GM18870 (cell line): ENCODE measurements around the gene TCF3.
"Not testable (repeated sequence)": the region's sequence is repeated elsewhere in the genome, so short reads cannot be mapped to it uniquely, and the experiment has no call there.

Experiments used
- ATAC-seq: cut with Tn5 transposase; IDR thresholded peaks from one replicate; pipeline ENCODE4 v1.9.1; 2021; ENCODE audit warnings: moderate library complexity; ENCODE audit not compliant: unreplicated experiment

TCF3 gene

GRCh38 chr19:1653300-1653628 lies 849 bp upstream of the TCF3 start:
- no peak for ATAC-seq

GRCh38 chr19:1651568-1652291 lies 685 bp downstream of the TCF3 start:
- ATAC-seq: no peak

DNA sequence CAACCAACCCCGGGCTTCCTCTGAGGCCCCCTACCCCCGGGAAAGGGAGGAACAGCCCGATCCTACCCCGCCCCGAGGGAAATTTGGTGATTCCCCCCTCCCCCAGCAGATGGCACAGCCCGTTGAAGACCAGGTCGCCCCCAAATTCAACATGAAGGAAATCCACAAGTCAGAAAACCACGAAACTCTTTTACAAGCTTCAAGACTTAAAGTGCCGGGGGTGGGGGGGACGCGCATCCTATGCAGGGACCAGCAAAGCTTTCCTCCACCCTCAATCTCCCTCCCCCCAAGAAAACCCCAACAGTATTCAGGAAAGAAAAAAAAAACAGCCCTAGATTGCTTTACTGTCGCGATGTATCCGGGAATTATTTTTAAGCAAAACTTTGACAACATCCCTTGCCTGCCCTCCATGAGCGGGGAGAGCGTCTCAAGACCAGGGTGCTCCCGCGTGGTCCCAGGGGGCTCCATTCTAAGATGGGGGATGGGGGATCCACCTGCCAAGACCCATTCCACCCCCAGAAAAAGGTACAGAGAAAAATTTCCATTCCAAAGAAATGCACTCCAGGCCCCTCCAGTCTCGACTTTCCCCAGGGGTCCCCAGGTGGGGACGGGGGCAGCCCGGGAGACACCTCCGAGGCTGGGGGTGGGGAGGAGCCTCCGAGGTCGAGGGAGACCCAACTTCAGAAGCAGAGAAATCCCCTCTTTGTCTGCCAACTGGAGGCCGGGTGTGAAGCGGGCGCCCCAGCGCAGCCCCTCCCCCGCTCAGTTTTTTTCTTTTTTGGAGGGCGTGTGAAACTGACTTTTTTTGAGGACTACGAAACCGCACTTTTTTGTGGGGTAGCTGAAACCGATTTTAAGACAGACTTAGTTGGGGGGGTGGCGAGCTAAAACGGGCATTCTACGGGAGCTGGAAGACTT lies 1.5 kb downstream of the TCF3 start:
- ATAC-seq: no peak

DNA sequence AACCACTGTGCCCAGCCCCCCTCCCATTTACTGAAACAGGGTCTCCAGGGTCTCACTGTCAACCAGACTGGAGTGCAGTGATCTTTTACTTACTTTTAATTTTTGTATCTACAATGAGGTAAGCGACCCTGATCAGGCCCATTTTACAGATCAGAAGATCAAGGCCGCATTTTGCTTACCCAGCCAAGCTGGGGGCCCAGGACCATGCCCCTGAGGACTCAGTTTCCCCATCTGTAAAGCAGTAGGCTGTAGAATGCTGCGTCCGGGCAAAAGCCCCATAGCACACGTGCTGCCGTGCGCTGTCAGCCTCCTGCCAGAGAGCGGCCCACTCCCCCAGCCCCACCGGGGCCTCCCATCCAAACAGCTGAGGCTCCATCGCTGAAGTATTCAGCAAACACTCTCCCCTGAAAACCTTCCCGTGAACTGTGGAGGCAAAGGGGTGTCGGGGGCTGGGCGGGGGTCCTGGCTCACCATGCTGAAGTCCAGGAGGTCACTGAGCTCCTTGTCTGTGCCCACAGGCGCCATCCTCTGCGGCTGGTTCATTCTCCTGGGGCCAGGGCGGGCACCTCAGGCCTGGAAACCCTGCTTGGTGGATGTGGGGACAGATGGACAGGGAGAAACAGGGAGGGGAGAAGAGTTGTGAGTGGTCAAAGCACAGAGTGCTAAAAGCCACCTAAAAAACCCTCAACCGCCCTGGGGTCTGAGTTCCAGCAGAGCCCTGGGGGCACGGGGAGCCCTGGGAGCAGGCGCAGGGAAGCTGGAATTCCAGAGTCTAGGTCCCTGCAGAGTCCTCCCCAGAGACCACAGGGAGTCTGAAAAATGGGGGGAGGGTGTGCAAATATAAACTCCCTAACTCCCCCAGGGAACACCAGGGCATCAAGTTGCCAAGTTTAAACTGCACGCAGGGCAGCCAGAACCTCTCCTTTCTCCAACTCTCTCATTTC lies 2.4 kb downstream of the TCF3 start:
- no peak for ATAC-seq

DNA sequence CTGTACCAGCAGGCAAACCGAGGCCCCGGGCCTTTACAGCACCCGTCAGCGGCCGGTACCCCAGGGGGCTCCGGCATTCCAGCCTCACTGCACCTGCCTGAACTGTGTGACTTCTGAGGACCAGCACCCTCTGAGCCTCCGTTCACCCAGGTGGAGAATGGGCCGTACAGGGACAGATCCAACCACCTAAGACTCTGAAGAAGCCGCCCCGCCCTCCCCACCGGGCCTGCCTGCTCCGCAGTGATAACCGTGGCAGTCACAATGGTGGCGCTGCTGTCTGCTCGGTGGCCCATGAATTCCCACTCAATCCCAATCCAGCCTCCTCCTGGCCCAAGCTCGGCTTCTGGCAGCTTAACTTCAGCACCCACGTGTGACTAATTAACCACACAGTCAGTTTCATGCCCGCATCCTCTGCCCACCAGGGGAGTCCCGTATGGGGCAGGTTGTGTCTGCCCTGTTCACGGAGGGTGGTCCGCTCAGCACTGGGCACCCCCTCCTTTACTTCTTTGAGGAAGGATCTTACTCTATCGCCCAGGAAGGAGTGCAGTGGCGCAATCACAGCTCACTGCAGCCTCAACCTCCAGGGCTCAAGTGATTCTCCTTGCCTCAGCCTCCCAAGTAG lies 3.4 kb downstream of the TCF3 start:
- no peak for ATAC-seq

DNA sequence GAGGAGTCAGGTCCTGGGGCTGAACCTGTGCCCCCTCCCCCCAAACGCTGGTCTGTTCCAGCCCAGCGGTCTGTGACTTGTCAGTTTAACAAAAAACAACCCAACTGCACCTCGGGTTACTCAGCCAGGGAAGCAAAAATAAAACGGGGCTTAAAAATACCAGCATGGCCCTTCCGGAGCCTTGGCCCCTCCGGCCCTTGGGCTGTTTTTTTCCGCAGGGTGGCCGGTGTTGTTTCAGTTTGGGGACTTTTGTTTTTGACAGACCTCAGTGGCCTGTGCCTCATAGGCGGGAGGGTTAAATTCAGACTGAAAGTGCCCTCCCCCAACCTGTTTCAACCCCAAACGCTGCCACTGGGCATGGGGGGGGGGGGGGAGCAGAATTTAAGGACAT lies 4.0 kb downstream of the TCF3 start:
- no peak for ATAC-seq

DNA sequence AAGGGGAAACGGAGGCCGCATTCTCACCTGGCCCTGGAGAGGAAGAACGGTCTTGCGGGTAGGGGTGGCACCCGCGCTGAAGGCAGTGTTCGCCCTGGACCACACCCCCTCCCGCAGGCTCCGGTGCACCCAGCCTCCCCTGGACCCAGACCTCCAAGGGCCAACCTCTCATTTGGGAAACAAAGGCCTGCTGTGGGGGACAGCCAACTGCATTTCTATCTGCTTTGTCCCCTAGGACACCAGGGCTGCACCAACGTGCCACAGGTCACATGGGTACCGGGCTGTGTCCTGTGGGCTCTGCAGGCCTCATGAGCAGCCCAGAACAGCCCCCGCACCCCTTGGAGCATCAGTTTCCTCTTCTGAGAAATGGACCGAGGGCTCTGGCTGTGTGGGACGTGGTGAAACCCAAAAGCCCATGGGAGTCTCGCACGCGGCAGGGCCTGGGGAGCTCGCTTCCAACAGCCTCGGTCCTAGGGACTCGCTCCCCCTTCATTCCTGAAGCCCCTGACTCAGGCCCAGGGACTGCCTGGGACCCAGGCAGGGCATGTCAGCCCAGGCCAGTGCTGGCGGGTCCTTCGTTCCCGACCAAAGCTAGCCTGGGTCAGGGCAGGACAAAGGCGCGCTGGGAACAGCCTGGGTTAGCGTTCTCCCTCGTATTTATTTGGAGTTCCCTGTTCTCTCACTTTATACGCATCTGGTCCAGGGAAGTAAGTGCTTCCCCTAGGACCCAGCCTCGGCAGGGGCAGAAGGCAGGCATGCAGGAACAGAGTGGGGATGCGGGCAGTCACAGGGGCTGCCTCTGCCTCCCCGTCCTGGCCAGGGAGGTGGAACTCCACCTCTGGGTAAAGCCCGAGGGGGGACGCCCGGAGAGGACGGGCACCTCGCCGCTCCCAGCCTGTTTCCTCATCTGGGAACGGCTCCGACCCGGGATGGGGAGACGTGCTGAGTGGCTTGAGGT lies 4.6 kb downstream of the TCF3 start:
- no peak for ATAC-seq

- ATAC-seq: no peak
These were observed 5.6 kb downstream of the TCF3 start for GRCh38 chr19:1646659-1647453.

GRCh38 chr19:1646149-1646548 lies 6.3 kb downstream of the TCF3 start:
- ATAC-seq: no peak

- ATAC-seq: no peak
These were observed 7.1 kb downstream of the TCF3 start for GRCh38 chr19:1645299-1645698.

DNA sequence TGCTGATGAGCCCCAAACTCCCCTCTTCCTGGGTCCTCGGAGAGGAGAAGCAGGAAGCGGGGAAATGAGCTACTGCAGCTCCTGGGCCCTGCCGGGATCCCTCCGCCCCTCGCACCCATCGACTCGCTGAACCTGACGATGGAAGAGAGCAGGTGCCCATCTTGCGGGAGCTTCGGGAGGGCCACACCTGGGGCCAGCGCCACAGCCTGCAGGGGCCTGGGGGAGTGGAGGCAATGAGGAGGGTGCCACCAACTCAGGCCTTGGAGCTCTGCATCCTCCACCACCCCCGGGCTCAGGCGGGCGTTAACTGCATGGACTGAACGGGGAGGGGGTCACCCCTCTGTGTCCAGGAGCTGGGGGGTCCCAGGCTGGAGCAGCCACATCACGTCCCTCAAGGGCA lies 8.3 kb downstream of the TCF3 start:
- no peak for ATAC-seq

DNA sequence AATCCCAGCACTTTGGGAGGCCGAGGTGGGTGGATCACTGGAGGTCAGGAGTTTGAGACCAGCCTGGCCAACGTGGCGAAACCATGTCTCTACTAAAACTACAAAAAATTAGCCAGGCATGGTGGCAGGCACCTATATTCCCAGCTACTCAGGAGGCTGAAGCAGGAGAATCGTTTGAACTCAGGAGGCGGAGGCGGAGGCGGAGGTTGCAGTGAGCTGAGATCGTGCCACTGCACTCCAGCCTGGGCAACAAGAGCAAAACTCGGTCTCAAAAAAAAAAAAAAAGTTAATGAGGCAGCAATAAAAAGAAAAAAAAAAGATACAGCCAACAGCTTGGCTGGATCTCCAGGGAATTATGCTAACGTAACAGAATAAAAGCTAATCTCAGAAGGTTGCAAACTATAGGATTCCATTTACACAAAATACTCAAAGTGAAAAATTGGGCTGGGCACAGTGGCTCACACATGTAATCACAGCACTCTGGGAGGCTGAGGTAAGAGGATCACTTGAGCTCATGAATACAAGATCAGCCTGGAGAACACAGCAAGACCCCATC lies 11.4 kb downstream of the TCF3 start:
- not testable (repeated sequence) for ATAC-seq

- no peak for ATAC-seq
These were observed 15.8 kb downstream of the TCF3 start for GRCh38 chr19:1636325-1637236.

DNA sequence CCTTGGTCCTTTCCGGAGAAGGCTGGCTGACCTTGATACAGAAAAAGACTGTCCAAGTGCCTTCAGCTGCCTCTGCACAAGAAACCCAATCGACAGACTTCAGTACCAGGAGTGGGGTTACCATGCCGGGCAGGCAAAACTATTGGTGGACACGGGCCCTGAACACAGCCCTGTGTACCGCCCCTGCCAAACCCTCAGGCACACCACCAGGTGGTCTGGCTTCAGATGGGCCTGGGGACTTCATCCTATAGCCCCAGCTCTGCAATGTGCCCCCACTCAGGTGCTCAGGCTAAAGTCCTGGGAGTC lies 17.5 kb downstream of the TCF3 start:
- ATAC-seq: no peak

- no peak for ATAC-seq
These were observed 18.0 kb downstream of the TCF3 start for GRCh38 chr19:1634242-1634937.

DNA sequence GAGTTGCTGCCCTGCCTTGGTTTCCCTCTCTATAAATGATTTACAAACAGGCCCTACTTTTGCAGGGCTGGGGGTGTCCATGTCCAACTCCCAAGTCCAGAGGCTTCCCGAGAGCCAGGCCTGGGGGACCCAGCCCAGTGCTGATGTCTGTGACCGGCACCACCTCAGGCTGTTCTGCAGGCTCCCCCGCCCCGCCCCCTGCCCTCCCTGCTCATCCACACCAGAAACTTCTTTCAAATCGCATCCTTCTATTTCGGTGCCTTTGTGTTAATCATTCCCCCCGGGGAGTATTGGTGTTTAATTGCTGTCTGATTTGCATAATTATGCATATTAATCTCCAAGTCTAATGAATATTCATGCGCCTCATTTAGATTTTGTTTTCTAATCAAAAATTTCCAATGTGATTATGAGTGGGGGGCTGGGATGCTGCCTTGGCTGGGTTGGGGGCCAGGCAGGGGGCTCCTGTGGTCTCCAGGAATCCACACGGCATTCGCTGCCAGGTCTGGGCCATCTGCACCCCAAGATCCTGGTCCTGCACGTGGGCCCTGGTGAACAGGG lies 19.1 kb downstream of the TCF3 start:
- no peak for ATAC-seq
